AG04450 (cell line): ENCODE measurements around the gene TPCN2. TPM values are rescaled to one million over a fixed set of nuclear protein-coding genes. Genes with fewer than 3 reads are reported as not detected.

Experiments used
- CTCF ChIA-PET: fragments of 300-600, 350-600 bp; formaldehyde crosslinking; extraction: SDS; loops from one replicate; lab custom pipeline; 2022; ENCODE audit warnings: antibody characterized with exemption, inconsistent platforms; lab: Charles Lee
- POLR2A ChIA-PET: fragments of 350-600 bp; formaldehyde crosslinking; extraction: SDS; loops from one replicate; lab custom pipeline; 2021; ENCODE audit warnings: antibody characterized with exemption, inconsistent platforms; lab: Yijun Ruan, JAX
- DNase-seq: peaks from one replicate; pipeline ENCODE4 v3.0.0-alpha.2; 2011; ENCODE audit warnings: low read depth, low spot score
- H3K27ac ChIP-seq: one replicate; pipeline ENCODE4 v1.5.1; 2012; ENCODE audit warnings: low read depth, low read length, control low read depth
- H3K27me3 ChIP-seq: one replicate; pipeline ENCODE4 v1.6.0; 2012; ENCODE audit warnings: low read length; ENCODE audit not compliant: control insufficient read depth, insufficient read depth
- H3K4me3 ChIP-seq: 2 replicates; pipeline ENCODE4 v1.5.1; 2011; ENCODE audit warnings: mild to moderate bottlenecking, low read depth, low read length, control low read depth
- H3K9me3 ChIP-seq: 2 replicates; pipeline ENCODE4 v1.5.1; 2012; ENCODE audit warnings: low read length; ENCODE audit not compliant: control insufficient read depth, insufficient read depth
- polyA plus RNA-seq: library from polyadenylated mRNA; depleted of rRNA; stranded (reverse); fragments of >200 nt; gene quantifications from 2 replicates; pipeline ENCODE4 v1.2.3, GENCODE V29; 2011
- TF ChIP-seq, protein P1 (sequence below): IDR thresholded peaks from 2 replicates; pipeline ENCODE4 v1.5.1; 2011; ENCODE audit warnings: low read depth, low read length, control low read depth, inconsistent platforms

Gene TPCN2
- polyA plus RNA-seq, 1 experiment = 6.4 TPM

- ChIA-PET CTCF (no interaction called here), POLR2A (no interaction called here)
- TF ChIP-seq, protein P1, sequence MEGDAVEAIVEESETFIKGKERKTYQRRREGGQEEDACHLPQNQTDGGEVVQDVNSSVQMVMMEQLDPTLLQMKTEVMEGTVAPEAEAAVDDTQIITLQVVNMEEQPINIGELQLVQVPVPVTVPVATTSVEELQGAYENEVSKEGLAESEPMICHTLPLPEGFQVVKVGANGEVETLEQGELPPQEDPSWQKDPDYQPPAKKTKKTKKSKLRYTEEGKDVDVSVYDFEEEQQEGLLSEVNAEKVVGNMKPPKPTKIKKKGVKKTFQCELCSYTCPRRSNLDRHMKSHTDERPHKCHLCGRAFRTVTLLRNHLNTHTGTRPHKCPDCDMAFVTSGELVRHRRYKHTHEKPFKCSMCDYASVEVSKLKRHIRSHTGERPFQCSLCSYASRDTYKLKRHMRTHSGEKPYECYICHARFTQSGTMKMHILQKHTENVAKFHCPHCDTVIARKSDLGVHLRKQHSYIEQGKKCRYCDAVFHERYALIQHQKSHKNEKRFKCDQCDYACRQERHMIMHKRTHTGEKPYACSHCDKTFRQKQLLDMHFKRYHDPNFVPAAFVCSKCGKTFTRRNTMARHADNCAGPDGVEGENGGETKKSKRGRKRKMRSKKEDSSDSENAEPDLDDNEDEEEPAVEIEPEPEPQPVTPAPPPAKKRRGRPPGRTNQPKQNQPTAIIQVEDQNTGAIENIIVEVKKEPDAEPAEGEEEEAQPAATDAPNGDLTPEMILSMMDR = no peak
- DNase-seq = no peak
- Histone ChIP-seq H3K9me3 (peaks cover 18% of the 10 kb centered on the region), H3K27ac (no peak overlapping the region), H3K4me3 (no peak overlapping the region), H3K27me3 (peaks cover 7% of the 10 kb centered on the region)
Measured at GRCh38 chr11:69108030-69108429, 59.3 kb downstream of the TPCN2 start.

DNA sequence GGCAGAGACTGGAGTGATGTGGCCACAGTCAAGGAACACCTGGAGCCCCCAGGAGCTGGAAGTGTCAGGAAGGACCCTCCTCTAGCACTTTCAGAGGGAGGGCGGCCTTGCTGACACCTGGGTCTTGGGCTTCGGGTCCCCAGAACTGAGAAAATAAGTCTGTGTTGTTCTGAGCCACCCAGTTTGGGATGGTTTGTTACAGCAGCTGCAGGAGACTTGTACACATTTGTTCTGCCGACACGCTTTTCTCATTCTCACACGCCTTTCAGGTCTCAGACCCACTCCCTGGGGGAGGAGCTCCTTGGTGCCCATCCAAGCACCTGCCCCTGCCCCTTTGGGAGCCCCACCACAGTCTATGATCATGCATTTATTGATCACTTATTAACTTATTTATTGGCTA lies 59.8 kb downstream of the TPCN2 start:
- TF ChIP-seq, protein P1 = no peak
- H3K27me3 ChIP-seq = peaks cover 7% of the 10 kb centered on the region
- no peak for DNase-seq
- H3K27ac ChIP-seq = no peak overlapping the region
- peaks cover 18% of the 10 kb centered on the region for H3K9me3 ChIP-seq
- ChIA-PET CTCF (no interaction called here), POLR2A (no interaction called here)
- no peak overlapping the region for H3K4me3 ChIP-seq

GRCh38 chr11:69109101-69109500 lies 60.4 kb downstream of the TPCN2 start:
- TF ChIP-seq, protein P1 = no peak
- Histone ChIP-seq H3K27ac (no peak overlapping the region), H3K27me3 (peaks cover 8% of the 10 kb centered on the region), H3K4me3 (no peak overlapping the region), H3K9me3 (peaks cover 18% of the 10 kb centered on the region)
- ChIA-PET POLR2A (no interaction called here), CTCF (interaction anchor here (0.6 kb wide), 1 partner anchor 44 kb away, joined by 3 read pairs; no protein-coding TSS in a partner anchor)
- no peak for DNase-seq

- Histone ChIP-seq H3K27me3 (peaks cover 13% of the 10 kb centered on the region), H3K27ac (no peak overlapping the region), H3K9me3 (peaks cover 18% of the 10 kb centered on the region), H3K4me3 (no peak overlapping the region)
- ChIA-PET CTCF (no interaction called here), POLR2A (no interaction called here)
- TF ChIP-seq, protein P1 = no peak
- DNase-seq = no peak
Measured at GRCh38 chr11:69110451-69110850, 61.7 kb downstream of the TPCN2 start.

- ChIA-PET POLR2A (no interaction called here), CTCF (no interaction called here)
- Histone ChIP-seq H3K9me3 (peaks cover 18% of the 10 kb centered on the region), H3K27me3 (peaks cover 13% of the 10 kb centered on the region), H3K4me3 (no peak overlapping the region), H3K27ac (no peak overlapping the region)
- TF ChIP-seq, protein P1 = no peak
- DNase-seq = no peak
Measured at GRCh38 chr11:69111624-69112542, 63.2 kb downstream of the TPCN2 start.
